Measurements from ENCODE around the gene CCNE1.

DNA sequence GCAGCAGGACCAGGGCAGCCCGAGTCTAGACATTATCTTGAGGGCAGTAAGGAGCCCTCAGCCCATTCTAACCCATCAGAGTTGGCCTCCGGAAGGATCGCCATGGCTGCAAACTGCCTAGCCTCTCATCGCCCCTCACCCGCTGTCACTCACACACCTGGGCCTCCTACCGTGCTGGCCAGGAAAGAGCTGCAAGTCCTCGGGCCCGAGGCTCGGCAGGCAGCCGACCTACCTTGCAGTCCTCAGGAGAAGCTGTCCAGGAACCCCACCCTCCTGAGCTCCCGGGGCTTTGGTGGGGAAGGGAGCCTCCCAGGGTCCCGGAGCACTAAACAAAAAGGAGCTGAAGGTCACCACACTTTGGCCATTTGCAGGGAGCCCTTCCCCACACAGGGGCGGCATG, 46.8 kb downstream of the CCNE1 start:
- TF ChIP-seq, protein P1, sequence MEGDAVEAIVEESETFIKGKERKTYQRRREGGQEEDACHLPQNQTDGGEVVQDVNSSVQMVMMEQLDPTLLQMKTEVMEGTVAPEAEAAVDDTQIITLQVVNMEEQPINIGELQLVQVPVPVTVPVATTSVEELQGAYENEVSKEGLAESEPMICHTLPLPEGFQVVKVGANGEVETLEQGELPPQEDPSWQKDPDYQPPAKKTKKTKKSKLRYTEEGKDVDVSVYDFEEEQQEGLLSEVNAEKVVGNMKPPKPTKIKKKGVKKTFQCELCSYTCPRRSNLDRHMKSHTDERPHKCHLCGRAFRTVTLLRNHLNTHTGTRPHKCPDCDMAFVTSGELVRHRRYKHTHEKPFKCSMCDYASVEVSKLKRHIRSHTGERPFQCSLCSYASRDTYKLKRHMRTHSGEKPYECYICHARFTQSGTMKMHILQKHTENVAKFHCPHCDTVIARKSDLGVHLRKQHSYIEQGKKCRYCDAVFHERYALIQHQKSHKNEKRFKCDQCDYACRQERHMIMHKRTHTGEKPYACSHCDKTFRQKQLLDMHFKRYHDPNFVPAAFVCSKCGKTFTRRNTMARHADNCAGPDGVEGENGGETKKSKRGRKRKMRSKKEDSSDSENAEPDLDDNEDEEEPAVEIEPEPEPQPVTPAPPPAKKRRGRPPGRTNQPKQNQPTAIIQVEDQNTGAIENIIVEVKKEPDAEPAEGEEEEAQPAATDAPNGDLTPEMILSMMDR (IDR thresholded peaks at IDR 0.05): no peak
- no peak for TF ChIP-seq POLR2AphosphoS5 (IDR thresholded peaks at IDR 0.05; ENCODE audit: low read depth, low read length)
